ENCODE data around the gene ACAN.

Gene ACAN

GRCh38 chr15:88844749-88845386, 41.6 kb downstream of the ACAN start:
- DNase-seq: no peak

GRCh38 chr15:88845616-88846015, 42.4 kb downstream of the ACAN start:
- DNase-seq: no peak

GRCh38 chr15:88847144-88847543, 43.9 kb downstream of the ACAN start:
- DNase-seq: no peak

- no peak for DNase-seq
Observed at GRCh38 chr15:88848203-88848602, 45.0 kb downstream of the ACAN start.

GRCh38 chr15:88849376-88850072, 46.3 kb downstream of the ACAN start:
- no peak for DNase-seq

GRCh38 chr15:88852476-88852875, 49.2 kb downstream of the ACAN start:
- DNase-seq: no peak

GRCh38 chr15:88858934-88859333, 55.7 kb downstream of the ACAN start:
- DNase-seq: no peak

- DNase-seq: no peak
Observed at GRCh38 chr15:88859550-88859949, 56.3 kb downstream of the ACAN start.

GRCh38 chr15:88860212-88860611, 57.0 kb downstream of the ACAN start:
- DNase-seq: no peak

- no peak for DNase-seq
Observed at GRCh38 chr15:88863412-88863811, 60.2 kb downstream of the ACAN start.

- no peak for DNase-seq
Observed at GRCh38 chr15:88864861-88865497, 61.7 kb downstream of the ACAN start.

- no peak for DNase-seq
Observed at GRCh38 chr15:88865498-88866099, 62.4 kb downstream of the ACAN start.

GRCh38 chr15:88866295-88866881, 63.2 kb downstream of the ACAN start:
- no peak for DNase-seq

- no peak for DNase-seq
Observed at GRCh38 chr15:88871313-88871712, 68.1 kb downstream of the ACAN start.

- no peak for DNase-seq
Observed at GRCh38 chr15:88872106-88872505, 68.9 kb downstream of the ACAN start.

GRCh38 chr15:88872706-88873105, 69.5 kb downstream of the ACAN start:
- no peak for DNase-seq

- DNase-seq: no peak
Observed at GRCh38 chr15:88873786-88874185, 70.5 kb downstream of the ACAN start.

- no peak for DNase-seq
Observed at GRCh38 chr15:88874275-88874674, 71.0 kb downstream of the ACAN start.

- no peak for DNase-seq
Observed at GRCh38 chr15:88874684-88875083, 71.4 kb downstream of the ACAN start.

- DNase-seq: no peak
Observed at GRCh38 chr15:88876573-88876972, 73.3 kb downstream of the ACAN start.

- no peak for DNase-seq
Observed at GRCh38 chr15:88877415-88877814, 74.2 kb downstream of the ACAN start.

- no peak for DNase-seq
Observed at GRCh38 chr15:88877906-88878305, 74.7 kb downstream of the ACAN start.

GRCh38 chr15:88878720-88879184, 75.5 kb downstream of the ACAN start:
- DNase-seq: peak; percentile 41
